ENCODE measurements around the gene PAN3. TPM values are rescaled to one million over a fixed set of nuclear protein-coding genes. Genes with fewer than 3 reads are reported as not detected.
A peak's percentile ranks its signal among the peaks of the same experiment; 100 is the strongest.

The PAN3 gene
- total RNA-seq, 1 experiment from 2014 or later, result 48.5 TPM

- Histone ChIP-seq H3K23ac (ENCODE audit: insufficient read length, low read depth, low read length) (no peak overlapping the region), H3K18ac (ENCODE audit: insufficient read length, low read depth, low read length) (no peak overlapping the region), H4K5ac (ENCODE audit: insufficient read length, low read depth, low read length) (no peak overlapping the region), H2BK12ac (ENCODE audit: insufficient read length, low read depth, low read length) (no peak overlapping the region), H3K27me3 (ENCODE audit: insufficient read depth, low read length) (no peaks in the 10 kb centered on the region), H4K20me1 (ENCODE audit: control insufficient read depth, insufficient read depth, insufficient read length) (no peaks in the 10 kb centered on the region), H3K9me3 (ENCODE audit: control insufficient read depth, low read depth, low read length) (no peaks in the 10 kb centered on the region), H2BK5ac (ENCODE audit: insufficient read length, low read length) (no peak overlapping the region), H4K8ac (replicated peaks; ENCODE audit: insufficient read length, low read depth, low read length) (no peak overlapping the region), H4K91ac (ENCODE audit: insufficient read length, low read depth, low read length) (no peak overlapping the region), H2AFZ (ENCODE audit: low read length) (no peak overlapping the region), H2BK15ac (ENCODE audit: low read depth, low read length) (no peak overlapping the region), H3K79me1 (ENCODE audit: insufficient read depth, low read depth, low read length, poor library complexity, severe bottlenecking) (peaks cover 3% of the 10 kb centered on the region), H3K4me1 (ENCODE audit: insufficient read depth, low read length) (no peaks in the 10 kb centered on the region), H3K56ac (ENCODE audit: insufficient read length, low read depth, low read length) (no peak overlapping the region), H3K27ac (ENCODE audit: insufficient read length, low read depth, low read length) (no peak overlapping the region), H3K4ac (ENCODE audit: low read depth, low read length) (no peak overlapping the region), H2BK120ac (ENCODE audit: low read depth, low read length, poor library complexity, severe bottlenecking) (no peak overlapping the region), H2AK5ac (ENCODE audit: insufficient read length, low read length) (no peak overlapping the region), H2BK20ac (ENCODE audit: low read depth, low read length, poor library complexity, severe bottlenecking) (no peak overlapping the region), H3K9ac (ENCODE audit: extremely low read depth, insufficient read length, low read length) (no peak overlapping the region), H3T11ph (ENCODE audit: low read length) (no peak overlapping the region), H3K79me2 (ENCODE audit: insufficient read depth, low read length) (no peaks in the 10 kb centered on the region), H3K14ac (ENCODE audit: insufficient read depth, low read length) (no peak overlapping the region), H3K4me2 (ENCODE audit: insufficient read depth, insufficient read length, low read length) (no peak overlapping the region), H3K23me2 (ENCODE audit: insufficient read length, low read depth, low read length, poor library complexity, severe bottlenecking) (no peaks in the 10 kb centered on the region)
- H3K36me3 Mint-ChIP-seq (ENCODE audit: insufficient read depth in 1 of 3, low read depth in 3 of 3), result peaks cover 21 to 58% (median 30%) of the 10 kb centered on the region in 3 experiments; a peak in 6 of 7 replicates
- no CpG with 5 or more reads among the region's 1 CpG for WGBS (ENCODE audit: extremely low coverage, insufficient read length, low lambda C conversion rate)
- no peak overlapping the region for H3K4me3 Mint-ChIP-seq
- H3K4me1 Mint-ChIP-seq, result peaks cover 5 to 14% of the 10 kb centered on the region in 2 experiments
- TF ChIP-seq CTCF (conservative IDR thresholded peaks at IDR 0.05), result no peak
- H3K27me3 Mint-ChIP-seq (ENCODE audit: low read depth), result no peaks in the 10 kb centered on the region
- DNase-seq, result no peak
- H3K9me3 Mint-ChIP-seq, result no peaks in the 10 kb centered on the region
- H3K27ac Mint-ChIP-seq, result peak overlapping the region in 1 of 3 experiments; percentile 61; a peak in 1 of 7 replicates
Measured at GRCh38 chr13:28248080-28248479, 109.7 kb downstream of the PAN3 start.
